Effector memory CD8-positive, alpha-beta T cell (primary cell): Measurements from ENCODE around the gene DENND1A.
A peak's percentile ranks its signal among the peaks of the same experiment; 100 is the strongest.

Source experiments
- ATAC-seq: fragments of 150-1000 bp; cut with Tn5 transposase; replicated peaks from 2 replicates; pipeline ENCODE4 v1.10.0; 2021; ENCODE audit warnings: mild to moderate bottlenecking, moderate library complexity
- DNase-seq, 3 experiments: peaks; one replicate each; pipeline ENCODE4 v3.0.0; 2021
- H3K27ac Mint-ChIP-seq, 2 donors: one replicate each; pipeline ENCODE4 v1.8.0; 2022; ENCODE audit warnings: mild to moderate bottlenecking in 2 of 2, mixed read lengths in 2 of 2, moderate library complexity in 2 of 2
- H3K27me3 Mint-ChIP-seq, 2 donors: one replicate each; pipeline ENCODE4 v1.8.0; 2022; ENCODE audit warnings: mixed read lengths in 2 of 2
- H3K36me3 Mint-ChIP-seq: one replicate; pipeline ENCODE4 v1.8.0; 2022; ENCODE audit warnings: mild to moderate bottlenecking, moderate library complexity, mixed read lengths; ENCODE audit not compliant: insufficient read depth
- H3K4me1 Mint-ChIP-seq, 2 donors: one replicate each; pipeline ENCODE4 v1.8.0; 2022; ENCODE audit warnings: low read depth in 2 of 2, mixed read lengths in 2 of 2
- H3K4me3 Mint-ChIP-seq, 2 donors: one replicate each; pipeline ENCODE4 v1.8.0; 2022; ENCODE audit warnings: mild to moderate bottlenecking in 2 of 2, mixed read lengths in 2 of 2, moderate library complexity in 2 of 2
- H3K9me3 Mint-ChIP-seq, 2 donors: one replicate each; pipeline ENCODE4 v1.8.0; 2022; ENCODE audit warnings: mixed read lengths in 2 of 2

DENND1A gene

DNA sequence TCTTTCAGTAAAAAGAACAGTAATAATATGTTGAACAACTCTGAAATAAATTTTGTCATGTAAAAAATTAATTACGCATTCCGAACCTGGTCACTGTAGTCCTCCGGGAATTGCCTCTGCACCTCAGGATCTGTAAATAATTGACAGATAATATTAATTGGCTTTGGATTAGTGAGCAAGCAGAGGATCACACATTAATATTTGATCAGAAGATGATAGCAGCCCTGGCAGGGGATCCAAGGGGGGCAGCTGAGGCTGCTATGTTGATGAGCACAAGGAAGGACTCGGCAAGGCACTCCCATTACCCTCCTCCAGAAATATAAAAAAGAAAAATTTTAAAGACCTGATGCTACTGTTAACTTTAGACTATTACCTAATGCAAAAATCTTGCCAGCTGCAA lies 137.4 kb downstream of the DENND1A start:
- Mint-ChIP-seq H3K4me1 (peaks cover 5 to 7% of the 10 kb centered on the region in 2 donors), H3K9me3 (no peaks in the 10 kb centered on the region), H3K36me3 (no peaks in the 10 kb centered on the region), H3K27ac (no peak overlapping the region), H3K4me3 (no peak overlapping the region), H3K27me3 (no peaks in the 10 kb centered on the region)
- DNase-seq (no peak), ATAC-seq (no peak)

DNA sequence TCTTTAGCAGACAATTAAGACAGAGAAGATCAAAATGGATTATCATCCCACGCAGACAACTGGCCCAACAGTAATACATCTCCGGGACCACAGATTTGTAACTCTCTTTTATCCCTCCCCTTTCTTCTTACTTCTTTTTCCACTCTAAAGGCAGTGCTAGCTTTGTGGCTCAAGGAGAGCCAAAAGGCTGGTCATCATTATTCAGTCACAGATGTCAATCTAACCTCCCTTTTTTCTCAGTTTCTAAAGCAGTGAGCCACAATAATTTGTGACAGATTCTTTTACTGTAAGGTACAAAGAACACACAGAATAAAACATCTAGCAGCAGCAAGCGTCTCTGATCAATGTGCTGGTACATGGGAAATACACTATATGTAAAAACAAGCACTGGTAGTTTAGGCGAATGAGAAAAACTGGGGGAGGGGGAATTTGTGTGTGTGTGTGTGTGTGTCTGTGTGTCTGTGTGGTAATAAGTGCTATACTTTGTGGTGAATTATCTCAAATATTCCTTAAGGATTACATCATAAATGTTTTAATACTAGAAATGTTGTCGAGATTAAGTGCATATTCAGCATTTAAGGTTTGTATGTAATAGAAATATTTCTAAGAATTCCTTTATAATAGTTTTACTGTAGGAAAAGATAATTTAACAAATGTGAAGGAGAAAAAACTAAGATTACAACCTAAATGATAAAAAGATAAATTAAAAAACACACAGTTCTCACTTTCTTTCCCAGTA lies 140.2 kb downstream of the DENND1A start:
- ATAC-seq (no peak), DNase-seq (no peak)
- Mint-ChIP-seq H3K4me3 (no peak overlapping the region), H3K4me1 (no peaks in the 10 kb centered on the region), H3K27me3 (no peaks in the 10 kb centered on the region), H3K27ac (no peak overlapping the region), H3K9me3 (no peaks in the 10 kb centered on the region), H3K36me3 (no peaks in the 10 kb centered on the region)

DNA sequence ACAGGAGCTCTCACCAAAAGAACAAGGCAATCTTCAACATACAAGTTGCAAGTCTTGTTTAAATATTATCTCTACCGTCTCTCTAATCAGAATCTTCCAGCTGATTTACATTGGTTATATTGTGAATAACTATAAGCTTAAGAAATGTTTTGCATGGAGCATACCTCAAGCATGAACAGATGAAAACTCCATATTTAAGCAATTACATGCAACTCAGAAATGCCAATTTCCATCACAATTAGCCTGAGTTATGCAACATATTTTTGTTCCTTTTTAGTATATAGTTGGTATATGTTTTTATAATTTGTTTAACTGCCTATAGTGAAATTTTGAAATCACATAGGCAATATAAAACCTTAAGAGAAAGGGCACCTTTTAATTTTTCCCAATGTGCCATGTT lies 142.5 kb downstream of the DENND1A start:
- DNase-seq (no peak), ATAC-seq (no peak)
- Mint-ChIP-seq H3K27ac (no peak overlapping the region), H3K27me3 (no peaks in the 10 kb centered on the region), H3K36me3 (no peaks in the 10 kb centered on the region), H3K4me1 (no peaks in the 10 kb centered on the region), H3K4me3 (no peak overlapping the region), H3K9me3 (no peaks in the 10 kb centered on the region)

DNA sequence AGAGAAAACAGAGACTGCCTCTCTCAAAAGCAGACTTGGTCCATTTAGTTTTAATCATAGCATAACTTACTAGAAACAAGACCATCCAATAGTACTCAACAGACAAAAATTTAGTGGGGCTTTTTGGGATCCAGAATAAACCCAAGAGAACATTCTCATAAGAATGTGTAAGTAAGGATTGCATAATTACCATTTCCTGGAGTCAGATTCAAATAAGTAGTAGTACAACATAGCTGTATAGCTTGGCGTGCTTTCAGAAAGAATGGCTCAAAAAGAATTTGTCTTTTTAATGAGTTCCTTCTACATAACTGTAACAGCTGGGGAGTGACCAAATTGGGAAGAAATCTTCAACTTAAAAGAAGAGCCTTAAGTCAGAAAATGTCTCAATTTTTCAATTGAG lies 145.4 kb downstream of the DENND1A start:
- H3K36me3 Mint-ChIP-seq: no peaks in the 10 kb centered on the region
- H3K4me3 Mint-ChIP-seq: no peak overlapping the region
- H3K9me3 Mint-ChIP-seq: no peaks in the 10 kb centered on the region
- DNase-seq: no peak
- H3K27me3 Mint-ChIP-seq: no peaks in the 10 kb centered on the region
- H3K27ac Mint-ChIP-seq: no peak overlapping the region
- no peak for ATAC-seq
- H3K4me1 Mint-ChIP-seq: no peaks in the 10 kb centered on the region

DNA sequence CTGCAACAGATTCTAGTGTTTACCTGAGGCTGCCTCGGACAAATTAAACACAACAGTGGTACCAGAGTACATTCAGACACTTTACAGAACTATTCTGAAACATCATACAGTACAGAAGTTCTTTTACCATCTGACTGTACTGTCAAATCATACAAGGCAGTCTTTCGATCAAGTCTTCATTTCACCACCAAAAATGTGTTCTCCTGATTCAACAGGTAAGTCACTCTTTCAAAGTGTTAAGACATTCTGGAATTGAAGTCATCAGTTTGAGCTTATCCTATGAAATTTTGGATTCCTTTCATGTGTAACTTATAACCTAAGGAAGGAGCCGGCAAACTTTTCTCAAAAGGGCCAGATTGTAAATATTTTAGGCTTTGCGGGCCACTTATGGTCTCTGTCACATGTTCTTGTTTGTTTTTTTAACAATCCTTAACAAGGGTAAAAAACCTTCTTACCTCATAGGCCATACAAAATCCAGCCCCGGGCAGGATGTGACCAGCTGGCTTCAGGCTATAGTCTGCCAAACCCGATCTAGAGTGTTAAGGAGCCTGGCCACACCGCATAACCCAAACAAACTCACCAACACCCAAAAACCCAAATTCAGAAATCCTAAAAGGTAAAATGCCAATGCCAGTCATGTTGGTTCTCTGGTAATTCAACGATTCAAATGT lies 151.6 kb downstream of the DENND1A start:
- no peaks in the 10 kb centered on the region for H3K36me3 Mint-ChIP-seq
- H3K27me3 Mint-ChIP-seq: no peaks in the 10 kb centered on the region
- no peak overlapping the region for H3K4me3 Mint-ChIP-seq
- ATAC-seq (no peak), DNase-seq (no peak)
- no peak overlapping the region for H3K27ac Mint-ChIP-seq
- H3K4me1 Mint-ChIP-seq: peaks cover 9 to 20% of the 10 kb centered on the region in 2 donors
- H3K9me3 Mint-ChIP-seq: no peaks in the 10 kb centered on the region

DNA sequence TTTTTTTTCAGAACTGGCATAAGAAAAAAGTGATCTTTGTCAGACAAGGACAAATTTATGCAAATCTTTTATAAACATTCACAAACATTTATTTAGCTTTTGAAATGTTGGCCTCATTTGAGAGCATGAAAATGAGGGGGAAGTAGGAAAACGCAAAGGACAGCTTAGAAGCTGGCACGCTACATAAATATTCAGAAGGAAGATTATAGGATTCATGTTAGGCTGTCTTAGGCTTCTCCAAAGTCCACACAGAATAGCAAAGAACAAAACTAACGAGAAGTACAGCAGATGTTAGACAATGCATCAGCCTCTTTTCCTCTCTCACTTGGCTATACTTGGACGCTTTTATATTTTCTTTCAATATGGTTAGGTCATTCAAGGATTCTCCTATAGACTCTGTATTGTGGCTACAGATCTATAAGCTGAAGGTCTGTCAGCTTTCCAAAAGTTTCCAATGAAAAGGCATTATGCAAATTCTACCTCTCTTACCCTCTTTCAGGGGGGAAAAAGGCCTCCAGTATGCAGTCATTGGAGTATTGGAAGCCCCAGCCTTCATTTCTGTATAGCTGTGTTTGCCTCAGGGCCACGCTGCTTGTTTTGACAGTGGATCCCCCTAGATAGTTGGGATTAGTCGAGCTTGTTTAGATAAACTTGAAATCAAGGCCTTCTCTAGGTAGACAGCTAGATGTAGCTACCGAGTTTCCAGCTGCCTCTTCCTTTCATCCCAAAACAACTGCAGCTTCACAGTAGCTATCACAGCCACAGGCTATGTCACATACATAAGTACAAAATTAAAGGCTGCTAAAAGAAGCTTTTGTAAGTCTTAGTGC lies 153.0 kb downstream of the DENND1A start:
- Mint-ChIP-seq H3K27ac (no peak overlapping the region), H3K36me3 (no peaks in the 10 kb centered on the region), H3K27me3 (no peaks in the 10 kb centered on the region), H3K4me1 (peaks cover 9 to 20% of the 10 kb centered on the region in 2 donors), H3K9me3 (no peaks in the 10 kb centered on the region), H3K4me3 (no peak overlapping the region)
- no peak for ATAC-seq
- DNase-seq: no peak

DNA sequence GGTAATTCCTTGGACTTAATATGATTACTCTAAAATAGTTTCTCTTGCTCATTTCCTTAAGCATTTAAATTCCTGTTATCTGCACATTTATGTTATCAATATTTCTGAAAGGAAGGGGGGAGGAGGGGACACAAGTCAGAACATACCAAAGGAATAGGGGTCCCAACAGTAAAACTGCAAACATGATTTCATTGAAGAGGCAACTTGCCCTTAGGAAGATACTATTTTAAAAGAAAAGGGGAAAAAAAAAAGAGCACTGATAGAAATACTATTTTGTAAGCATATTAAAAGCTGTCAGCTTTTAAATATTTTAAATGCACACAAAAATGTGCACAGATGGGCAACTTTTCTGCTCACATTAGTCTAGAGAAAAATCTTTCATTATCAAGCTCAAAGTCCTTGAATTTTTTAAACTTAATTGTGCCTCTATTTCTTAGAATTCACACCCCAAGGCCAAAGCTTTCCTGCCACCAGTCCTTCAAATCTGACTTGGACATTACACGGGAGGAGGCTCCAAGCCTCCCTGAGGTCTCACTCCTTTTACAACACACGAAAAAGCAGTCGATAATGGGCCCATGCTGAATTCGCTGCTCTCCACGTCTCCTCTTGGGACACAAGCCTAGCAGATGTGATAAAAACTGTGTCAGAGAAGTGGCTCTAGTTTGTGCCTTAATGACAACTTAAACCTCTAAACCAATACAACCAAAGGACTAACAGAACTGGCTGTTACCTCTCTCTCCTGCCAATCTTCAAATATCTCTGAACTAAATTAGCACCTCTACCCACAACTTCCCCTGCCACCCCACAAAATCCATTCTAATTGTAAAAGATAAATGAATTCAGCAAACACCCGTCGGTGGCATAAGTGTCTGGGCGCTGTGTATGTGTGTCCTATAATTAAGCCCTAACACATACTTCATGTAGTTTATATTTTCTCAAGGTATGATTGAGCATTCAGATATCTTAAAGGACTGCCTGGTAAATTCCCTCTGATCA lies 154.3 kb downstream of the DENND1A start:
- Mint-ChIP-seq H3K9me3 (no peaks in the 10 kb centered on the region), H3K27me3 (no peaks in the 10 kb centered on the region), H3K4me1 (peaks cover 9 to 20% of the 10 kb centered on the region in 2 donors), H3K4me3 (peak overlapping the region in 1 of 2 donors; percentile 33), H3K36me3 (no peaks in the 10 kb centered on the region), H3K27ac (peak overlapping the region; percentile 8 to 11)
- DNase-seq (no peak), ATAC-seq (peak; percentile 80)

DNA sequence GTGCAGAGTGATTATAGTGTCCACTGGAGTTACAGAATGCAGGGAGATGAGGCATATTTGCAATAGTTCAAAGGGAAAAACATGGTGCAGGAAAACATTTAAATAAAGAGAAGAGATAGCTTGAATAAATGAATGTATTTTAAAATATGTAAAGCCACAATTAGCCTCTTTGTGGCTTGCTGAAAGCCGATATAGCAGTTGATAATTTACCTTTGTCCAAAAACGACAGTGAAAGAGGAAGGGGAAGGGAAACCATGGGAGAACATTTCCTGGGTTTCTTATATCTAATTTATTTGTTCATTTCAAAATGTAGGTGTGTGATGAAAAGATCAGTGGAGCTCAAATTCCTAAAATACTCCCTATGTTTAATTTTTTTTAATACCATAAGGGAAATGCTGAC lies 156.1 kb downstream of the DENND1A start:
- H3K36me3 Mint-ChIP-seq: no peaks in the 10 kb centered on the region
- peaks cover 7 to 28% of the 10 kb centered on the region in 2 donors for H3K4me1 Mint-ChIP-seq
- H3K27ac Mint-ChIP-seq: no peak overlapping the region

DNA sequence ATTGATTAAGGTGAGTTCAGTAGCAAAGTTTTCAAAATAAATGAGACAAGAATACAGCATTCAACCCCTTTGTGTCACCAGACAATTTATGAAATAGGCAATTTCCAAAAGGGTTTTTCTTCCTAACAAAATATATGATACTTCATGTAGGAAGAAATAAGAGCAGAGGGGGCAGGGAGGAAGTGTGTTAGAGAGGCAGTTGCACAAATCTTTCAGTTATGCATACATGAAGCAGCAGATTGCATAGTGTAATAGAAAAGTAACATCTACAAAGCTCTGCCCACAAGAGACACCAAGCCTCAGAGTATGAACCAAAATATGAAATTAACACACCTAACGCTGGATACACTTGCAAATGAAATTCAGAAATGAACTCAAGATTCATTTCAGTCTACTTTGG lies 157.0 kb downstream of the DENND1A start:
- Mint-ChIP-seq H3K4me3 (no peak overlapping the region), H3K27me3 (no peaks in the 10 kb centered on the region), H3K27ac (no peak overlapping the region), H3K4me1 (peaks cover 7 to 28% of the 10 kb centered on the region in 2 donors), H3K36me3 (no peaks in the 10 kb centered on the region), H3K9me3 (no peaks in the 10 kb centered on the region)
- no peak for DNase-seq
- ATAC-seq: no peak

More for the DNA sequence above, 156.1 kb downstream of the DENND1A start:
- no peak for ATAC-seq
- H3K4me3 Mint-ChIP-seq: no peak overlapping the region
- DNase-seq: no peak
- H3K9me3 Mint-ChIP-seq: no peaks in the 10 kb centered on the region
- H3K27me3 Mint-ChIP-seq: no peaks in the 10 kb centered on the region

DNA sequence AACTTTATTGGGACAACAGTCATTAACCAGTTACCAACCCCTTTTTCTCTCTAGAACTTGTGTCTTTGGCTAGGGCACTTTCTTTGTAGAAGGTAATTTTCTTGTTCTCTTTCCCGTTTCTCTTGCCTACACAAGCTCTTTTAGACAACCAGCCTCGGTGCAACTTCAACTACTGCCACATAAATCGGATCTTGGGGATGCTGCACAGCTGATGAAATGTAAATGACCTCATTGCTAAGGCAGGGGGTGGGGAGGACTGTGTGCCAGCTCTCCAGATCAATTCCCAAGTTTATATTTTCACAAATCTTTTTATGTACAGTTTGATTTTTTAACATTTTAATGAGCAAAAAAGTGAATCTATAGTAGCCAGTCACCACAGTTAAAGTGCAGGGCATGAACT lies 157.6 kb downstream of the DENND1A start:
- Mint-ChIP-seq H3K4me3 (no peak overlapping the region), H3K27ac (no peak overlapping the region), H3K4me1 (peaks cover 7 to 28% of the 10 kb centered on the region in 2 donors), H3K27me3 (no peaks in the 10 kb centered on the region), H3K9me3 (no peaks in the 10 kb centered on the region), H3K36me3 (no peaks in the 10 kb centered on the region)
- ATAC-seq (no peak), DNase-seq (no peak)

DNA sequence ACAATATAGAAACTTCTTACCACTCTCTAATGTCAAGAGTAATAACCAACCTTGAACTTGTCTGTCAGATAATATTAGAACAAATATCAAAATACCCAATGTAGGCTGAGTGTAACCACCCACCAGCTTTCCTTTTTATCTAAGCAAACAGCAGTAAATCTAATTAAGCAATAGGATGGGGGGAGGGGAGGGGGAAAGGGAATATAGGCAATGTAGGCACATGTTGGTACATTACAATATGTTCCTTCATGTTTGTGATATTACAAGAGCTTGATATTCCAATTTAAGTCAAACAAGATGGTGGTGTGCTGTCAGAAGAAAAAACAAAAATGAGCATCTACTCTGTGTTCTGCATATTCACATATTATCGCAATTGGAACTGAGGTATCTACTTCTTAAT lies 158.2 kb downstream of the DENND1A start:
- Mint-ChIP-seq H3K4me1 (peaks cover 5 to 24% of the 10 kb centered on the region in 2 donors), H3K36me3 (no peaks in the 10 kb centered on the region), H3K4me3 (no peak overlapping the region), H3K9me3 (no peaks in the 10 kb centered on the region), H3K27ac (no peak overlapping the region), H3K27me3 (no peaks in the 10 kb centered on the region)
- ATAC-seq (no peak), DNase-seq (no peak)

DNA sequence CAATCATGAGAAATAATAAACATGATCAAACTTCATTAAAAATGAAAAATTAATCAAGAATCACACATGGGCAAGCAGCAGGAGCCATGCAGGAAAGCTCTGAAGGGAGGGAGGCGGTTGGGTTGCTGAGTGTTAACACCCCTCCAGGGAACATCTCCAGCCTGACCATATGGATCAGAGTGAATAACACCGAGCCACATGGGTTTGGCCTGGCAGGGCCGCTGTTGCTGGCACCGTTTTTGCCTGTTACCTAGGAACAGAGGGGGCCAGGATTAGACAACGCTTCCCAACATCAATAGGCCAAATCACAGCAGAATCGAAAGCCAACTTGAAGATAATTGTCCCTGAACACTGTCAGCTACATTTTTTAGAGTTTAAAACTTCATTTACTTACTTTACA lies 160.2 kb downstream of the DENND1A start:
- no peaks in the 10 kb centered on the region for H3K36me3 Mint-ChIP-seq
- H3K27me3 Mint-ChIP-seq: no peaks in the 10 kb centered on the region
- no peak overlapping the region for H3K27ac Mint-ChIP-seq
- no peak overlapping the region for H3K4me3 Mint-ChIP-seq
- H3K4me1 Mint-ChIP-seq: peaks cover 0 to 8% of the 10 kb centered on the region in 2 donors
- no peaks in the 10 kb centered on the region for H3K9me3 Mint-ChIP-seq
- no peak for DNase-seq
- ATAC-seq: no peak
